GM12892 (cell line): ENCODE measurements around the gene NCOR2.

Experiments
- POLR2A ChIP-seq: IDR thresholded peaks from 2 replicates; pipeline ENCODE4 v1.6.1; 2011; ENCODE audit warnings: low read depth, low read length, control low read depth
- TAF1 ChIP-seq: IDR thresholded peaks from 2 replicates; pipeline ENCODE4 v1.6.1; 2011; ENCODE audit warnings: low read depth, mild to moderate bottlenecking, control low read depth, low read length, borderline replicate concordance

GRCh38 chr12:124519746-124520145 is 47.7 kb downstream of the NCOR2 start:
- TF ChIP-seq POLR2A: no peak
- TF ChIP-seq TAF1: no peak
